Measurements from ENCODE around the gene KLHDC3.
A peak's percentile ranks its signal among the peaks of the same experiment; 100 is the strongest.

- no peak for TF ChIP-seq CTCF (IDR thresholded peaks at IDR 0.05)
- TF ChIP-seq POLR2AphosphoS5 (IDR thresholded peaks at IDR 0.05), result peak; percentile 75 to 77
Observed at GRCh38 chr6:43021270-43022047, 7.4 kb downstream of the KLHDC3 start, which contains the start of gene RRP36.
